NCI-H524 treated with DMSO at 0.1 percent for 48 hours (cell line): ENCODE data around the gene NNAT.
A peak's percentile ranks its signal among the peaks of the same experiment; 100 is the strongest.

Experiments
- DNase-seq: peaks from one replicate; lab custom pipeline; 2025; lab: John Stamatoyannopoulos, UW

Gene NNAT

DNA sequence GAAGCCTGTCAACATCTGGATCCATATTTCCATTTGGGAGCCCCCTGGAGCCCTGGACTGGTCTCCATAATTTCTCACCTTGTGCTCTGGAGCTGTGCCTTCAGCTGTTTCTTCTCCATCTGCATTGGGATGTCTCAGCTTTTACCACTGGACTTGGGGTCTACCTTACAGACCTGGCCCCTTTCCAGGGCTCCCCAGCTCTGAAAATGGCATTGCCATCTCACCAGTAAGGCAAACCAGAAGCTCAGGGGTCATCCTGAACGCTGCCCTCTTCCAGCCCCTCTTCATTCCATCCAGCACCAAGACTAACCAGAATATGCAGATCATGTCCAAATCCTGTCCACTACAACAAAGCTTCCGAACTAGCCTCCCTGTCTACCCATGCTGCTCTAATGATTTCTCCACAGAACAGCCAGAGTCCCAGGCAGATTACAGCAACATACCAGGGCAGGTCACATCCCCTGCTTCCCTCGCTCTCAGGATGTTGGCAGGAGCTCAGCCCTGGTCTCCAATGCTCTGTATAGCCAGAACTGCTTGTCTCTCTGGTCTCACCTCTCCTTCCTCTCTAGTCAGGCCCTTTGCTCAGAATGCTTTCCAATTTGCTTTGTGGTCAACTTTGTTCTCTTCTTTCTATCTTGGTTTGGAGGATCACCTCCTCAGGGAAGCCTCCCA is 17.7 kb upstream of the NNAT start:
- no peak for DNase-seq

DNA sequence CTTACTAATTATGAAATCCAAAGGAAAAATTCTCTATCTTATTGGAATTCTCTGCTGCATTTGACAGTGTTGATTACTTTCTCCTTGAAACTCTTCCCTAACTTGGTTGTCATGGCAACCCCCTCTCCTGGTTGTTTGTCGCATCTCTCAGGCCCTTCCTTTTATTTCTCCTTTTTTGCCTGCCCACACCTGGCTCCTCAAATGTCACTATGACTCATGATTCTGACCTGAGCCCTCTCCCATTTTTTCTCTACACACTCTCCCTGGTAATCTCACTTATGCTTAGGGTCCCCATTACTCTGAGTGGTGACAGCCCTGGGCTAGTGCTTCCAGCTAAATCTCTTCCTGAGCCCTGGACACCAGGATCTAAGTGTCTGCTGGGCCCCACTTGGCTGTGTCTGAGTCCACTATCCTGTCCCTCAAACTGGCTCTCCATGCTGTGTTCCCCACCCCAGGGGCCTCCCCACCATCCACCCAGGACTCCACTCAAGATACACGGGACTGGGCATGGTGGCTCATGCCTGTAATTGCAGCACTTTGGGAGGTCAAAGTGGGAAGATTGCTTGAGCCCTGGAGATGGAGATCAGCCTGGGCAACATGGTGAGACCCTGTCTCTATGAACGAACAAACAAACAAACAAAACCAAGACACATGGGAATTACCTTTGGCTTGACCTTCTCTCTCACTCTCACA is 16.5 kb upstream of the NNAT start:
- DNase-seq = no peak

DNA sequence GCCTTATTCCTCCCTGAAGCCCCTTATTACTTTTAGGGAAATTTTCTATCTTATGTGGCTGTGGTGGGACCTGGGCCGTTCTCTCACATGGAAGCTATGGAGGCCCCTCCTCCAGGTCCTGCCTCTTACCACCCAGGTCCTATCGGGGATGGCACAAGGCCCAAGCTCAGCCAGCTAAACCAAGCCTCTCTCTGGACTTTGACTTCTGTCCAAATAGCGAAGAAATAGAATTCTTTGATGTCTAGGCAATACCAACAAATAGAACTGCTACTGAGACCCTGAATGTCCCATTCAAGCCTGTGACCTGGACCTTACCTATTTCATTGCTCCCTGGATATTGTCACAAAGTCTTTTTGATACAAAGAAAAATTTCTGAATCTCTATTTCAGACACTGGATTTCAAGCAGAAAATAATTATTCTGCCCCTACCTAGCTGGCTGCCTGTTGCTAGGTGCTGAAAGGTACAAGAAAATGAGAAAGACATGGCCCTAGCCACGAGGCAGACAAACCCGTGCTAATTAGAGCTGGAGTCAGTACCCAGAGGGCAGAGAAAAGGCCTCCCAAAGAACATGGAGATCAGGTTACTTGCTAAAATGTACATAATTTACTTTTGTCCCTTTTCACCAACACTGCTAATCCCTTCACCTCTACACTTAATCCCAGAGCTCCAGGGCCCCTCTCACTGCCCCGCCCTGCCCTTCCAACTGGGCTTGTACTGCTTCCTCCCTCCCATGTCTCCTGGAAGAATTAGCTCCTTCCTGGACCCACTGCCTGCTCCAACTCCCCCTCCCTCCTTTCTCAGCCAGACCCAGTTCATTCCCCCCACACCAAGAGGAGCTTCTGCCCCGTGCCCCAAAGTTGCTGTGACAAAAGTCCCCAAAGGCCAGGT is 15.5 kb upstream of the NNAT start:
- DNase-seq = no peak

DNA sequence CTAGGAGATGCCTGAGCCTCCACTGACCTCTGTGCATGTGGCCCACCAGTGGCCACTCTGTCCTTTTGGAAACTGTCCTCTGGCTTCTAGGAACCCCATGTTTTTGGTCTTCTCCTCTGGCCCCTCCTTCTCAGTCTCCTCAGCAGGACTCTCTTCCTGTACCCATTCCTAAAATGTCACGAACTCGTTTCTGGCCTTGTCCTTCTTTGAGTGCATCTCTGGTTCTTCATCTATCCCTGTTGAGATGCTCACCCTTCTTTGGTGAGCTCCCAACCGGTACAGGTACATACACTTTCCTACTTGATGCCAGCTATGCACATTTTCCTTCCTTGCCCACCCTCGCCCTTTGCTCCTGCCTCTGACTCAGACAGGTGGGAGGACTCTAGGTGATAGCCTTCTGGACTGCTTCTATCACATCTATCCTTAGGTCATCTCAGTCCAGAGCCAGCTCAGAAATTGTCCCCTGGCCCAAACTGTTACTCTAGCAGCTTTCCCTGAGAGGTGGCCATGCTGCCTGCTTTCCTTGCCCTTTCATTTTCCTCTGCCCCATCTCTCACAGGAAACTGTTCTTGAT is 14.8 kb upstream of the NNAT start:
- no peak for DNase-seq

DNA sequence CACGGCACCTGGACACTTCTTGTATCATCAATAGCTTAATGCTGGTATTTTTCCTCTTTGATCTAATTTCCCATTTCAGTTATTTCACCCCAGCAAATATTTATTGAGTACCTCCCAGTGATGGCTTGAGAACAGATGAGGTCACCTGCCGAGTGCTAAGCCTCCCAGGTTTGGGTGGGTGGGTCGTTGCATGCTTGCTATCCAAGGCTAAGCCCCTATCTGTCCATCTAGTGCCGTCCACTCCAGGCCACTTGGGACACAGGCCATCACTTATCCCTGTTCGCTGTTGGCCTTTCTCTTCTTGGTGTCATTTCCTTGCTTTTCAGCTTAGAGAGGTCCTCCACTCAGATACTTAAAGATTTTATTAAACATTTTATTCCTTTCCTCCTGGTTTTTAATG is 10.8 kb upstream of the NNAT start:
- DNase-seq = no peak

DNA sequence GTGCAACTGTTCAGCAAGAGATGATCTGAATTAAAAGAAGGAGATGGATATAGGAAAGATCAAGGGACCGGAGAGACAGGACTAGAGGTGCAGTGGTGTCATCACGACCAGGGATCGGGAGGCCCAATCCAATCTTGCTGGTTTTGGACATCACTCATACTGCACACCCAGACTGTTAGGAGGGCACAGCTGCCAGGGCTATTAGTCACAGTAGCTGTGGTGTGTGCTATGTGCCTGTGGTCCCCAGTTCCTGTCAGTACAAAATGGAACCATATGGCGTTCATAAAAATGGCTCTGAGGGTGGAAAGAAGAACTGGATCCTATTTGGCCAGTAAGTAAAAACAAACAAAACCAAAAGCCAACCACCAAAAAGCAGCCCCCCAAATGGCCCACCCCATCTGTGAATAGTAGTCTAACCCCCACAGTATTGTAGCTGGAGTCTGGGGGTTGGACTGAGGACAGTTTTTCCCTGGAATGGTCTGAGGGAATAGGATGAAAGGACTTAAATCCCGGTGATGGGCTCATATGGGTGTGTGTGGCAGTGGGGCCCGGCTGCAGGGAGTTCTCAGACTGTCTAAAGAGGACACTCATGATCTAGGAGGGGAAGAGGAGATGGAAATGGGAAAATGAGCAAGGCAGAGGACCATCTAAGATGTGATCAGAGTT is 9.3 kb upstream of the NNAT start:
- DNase-seq = no peak

DNA sequence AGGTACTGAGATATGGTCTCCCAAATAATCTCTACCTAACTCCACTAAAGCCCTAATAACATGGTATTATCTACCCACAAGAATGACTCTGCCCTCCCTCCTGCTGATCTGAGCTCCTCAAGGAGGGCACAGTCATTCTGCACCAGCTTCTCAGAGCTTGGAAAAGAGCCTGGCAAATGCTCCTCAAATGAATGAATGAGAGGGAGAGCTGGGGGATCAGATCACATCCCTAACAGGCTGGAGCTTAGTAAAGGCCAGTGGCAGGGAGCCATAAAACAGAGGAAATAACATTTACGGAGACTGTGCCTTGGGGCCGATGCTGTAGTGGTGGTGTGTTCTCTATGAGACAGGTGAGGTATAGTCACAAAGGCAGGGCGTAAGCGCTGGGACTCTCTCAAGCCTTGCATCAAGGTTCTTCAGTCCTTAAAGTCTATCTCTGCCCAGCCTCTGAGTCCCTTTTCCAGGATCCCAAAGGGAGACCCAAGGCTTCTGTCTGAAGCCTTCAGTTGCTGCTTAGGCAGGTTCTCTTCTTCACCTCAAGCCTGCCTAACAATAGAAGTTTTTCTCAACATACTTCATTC is 7.2 kb upstream of the NNAT start:
- DNase-seq = no peak

DNA sequence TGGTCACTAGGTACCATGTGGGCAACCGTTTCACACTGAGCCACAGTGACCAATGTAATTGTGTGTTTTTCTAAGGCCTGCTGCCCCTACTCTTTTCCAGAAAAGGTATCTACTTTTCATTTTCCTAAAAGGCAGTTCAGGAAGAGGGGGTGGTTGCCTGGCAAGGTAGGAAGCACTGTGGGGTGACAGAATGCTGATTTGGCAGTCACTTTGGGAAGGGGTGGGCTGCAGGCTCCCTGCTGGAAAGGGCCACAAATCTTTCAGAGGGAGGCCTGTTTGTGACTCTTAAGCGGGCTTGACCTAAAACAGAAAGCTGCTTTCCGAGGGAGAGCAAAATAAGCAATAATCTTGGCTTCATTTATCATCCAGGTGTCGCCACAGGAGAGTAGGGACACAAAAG is 5.2 kb upstream of the NNAT start:
- no peak for DNase-seq

DNA sequence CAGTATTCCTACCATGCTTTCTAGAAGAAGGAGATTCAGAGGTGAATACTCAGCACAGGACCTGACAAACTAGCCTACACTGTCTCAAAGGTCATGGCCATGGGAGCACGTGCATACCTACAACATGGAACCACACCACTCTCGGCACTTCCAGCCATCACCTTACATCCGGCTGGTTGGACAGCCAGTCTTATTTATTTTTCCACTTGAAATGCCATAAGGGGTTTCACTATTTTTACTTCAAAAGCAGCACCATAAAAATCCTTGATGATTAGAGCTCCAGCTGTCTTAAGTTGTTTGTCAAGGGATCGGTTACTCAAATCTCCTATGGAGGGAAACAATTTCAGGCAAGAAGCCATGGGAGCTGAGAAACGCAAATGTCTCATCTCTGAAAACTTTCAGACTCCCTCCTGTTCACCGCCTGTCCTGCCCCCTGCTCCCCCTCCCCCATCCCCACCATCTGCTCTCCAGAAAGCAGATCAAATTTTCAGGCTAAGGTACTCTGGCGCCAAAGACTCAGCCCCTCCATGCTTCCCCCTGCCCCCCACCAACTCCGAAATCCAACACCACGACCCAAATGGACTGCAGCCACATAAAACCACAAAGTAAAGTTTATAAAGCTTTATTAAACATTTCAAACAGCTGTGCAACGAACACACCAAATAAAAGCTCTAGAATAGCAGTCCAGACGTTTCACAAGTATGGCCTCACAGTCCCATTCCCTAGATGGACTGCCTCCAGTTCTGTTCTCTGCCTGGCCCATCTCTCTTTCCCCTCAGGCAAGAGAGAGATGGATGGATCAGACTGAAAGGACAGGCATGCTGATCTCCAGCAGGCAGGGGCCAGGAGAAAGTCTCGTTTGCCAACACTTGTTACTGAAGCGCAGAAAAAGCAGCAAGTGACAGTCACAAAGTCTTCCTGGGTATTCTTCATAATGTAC is 4.0 kb upstream of the NNAT start:
- peak; percentile 99 for DNase-seq

DNA sequence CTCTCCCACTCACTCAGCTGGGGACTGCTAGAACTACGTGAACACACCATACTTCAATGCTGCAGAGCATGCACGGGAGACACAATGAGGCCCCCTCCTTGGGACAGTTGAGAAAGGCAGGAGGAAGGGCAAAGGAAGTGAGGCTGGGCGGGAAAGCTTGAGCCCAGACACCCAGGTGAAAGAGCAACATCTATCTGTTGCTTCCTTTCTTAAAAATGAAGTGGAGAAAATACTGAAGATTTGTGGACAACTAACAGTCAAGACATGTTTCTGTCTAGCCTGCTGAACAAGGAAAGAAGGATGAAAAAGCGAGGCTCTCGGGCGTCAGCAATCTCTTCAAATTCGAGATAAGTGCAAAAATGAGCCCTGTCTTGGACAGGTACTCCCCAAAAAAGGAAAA is 3.0 kb upstream of the NNAT start:
- DNase-seq = no peak

DNA sequence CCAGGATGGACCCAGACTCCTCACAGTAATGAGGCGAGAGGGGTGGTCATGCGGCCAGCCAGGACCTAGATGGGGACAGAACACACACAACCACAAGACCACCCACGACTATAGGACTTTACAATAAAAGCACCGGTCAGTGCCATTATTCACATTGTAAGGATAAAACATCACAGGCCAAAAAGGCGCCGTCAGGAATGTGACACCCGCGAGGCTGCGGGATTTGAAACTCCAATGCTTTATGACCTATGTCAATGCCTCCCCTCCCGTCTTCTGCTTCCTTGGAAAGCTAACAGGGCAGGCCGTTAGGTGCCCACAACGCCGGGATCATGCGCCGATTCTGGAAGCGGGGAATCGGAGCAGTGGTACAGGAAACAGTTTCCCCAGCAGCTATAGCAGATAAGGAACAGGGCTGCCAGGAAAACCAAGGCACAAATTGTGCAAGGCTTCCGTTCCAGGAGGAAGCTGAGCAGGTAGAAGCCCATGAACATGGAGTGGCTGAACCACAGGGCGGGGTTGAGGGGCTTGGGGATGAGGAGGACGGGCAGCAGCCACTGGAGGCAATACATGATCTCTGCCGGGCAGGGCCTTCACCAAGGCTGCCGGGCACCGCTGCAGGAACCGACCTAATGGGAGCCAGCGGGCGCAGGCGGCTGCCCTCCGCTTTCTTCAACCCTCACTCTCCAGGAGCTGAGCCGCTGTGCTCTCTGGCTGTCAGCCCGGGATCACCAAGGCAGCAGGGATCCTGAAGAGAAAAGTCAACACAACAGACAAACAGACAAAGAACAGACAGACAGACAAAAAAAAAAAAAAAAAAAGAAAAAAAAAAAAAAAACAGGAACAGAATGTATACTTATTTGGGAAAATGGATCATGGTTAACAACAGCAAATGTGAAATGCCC is 2.2 kb upstream of the NNAT start:
- DNase-seq = no peak

DNA sequence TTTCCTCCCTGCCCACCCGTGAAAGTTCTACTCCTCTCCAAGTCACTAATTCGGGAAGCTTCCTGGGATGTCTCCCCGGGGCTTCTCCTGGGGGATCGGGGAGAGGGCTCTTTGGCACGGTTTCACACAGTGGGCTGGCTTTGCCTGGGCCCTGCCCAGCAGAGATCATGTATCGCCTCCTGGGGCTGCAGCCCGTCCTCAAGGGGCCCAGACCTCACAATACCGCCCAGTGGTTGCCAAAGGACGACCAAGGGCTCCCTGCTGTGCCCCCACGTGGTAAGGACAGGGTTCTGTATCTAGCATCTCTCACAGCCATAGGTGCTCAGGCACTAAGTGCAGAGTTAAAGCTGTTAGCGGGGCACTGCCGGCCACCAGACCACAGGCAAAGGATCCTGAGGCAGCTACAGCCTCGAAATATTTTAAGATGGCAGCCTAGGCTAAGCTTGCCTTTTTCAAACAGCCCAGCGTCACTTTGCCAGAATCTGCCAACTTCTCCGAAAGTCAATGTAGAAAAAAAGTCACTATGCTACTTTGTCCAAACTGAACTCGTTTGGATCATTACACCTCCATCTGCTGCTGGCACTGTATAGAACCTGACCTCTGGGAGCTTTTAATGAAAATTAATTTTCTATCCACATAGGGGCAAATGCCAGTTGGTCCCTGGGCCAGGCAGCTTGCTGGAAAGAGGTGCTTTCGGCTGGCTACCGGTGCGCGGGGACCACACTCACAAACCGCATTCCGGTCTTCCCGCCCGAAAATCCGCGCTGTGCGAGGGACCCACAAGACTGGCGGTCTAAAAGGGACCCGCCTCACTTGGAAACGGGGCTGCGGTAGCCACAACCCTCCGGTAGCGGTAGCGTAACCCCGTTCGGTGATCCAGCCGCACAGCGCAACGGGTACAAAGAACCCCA is 1.3 kb upstream of the NNAT start:
- DNase-seq = peak; percentile 69

DNA sequence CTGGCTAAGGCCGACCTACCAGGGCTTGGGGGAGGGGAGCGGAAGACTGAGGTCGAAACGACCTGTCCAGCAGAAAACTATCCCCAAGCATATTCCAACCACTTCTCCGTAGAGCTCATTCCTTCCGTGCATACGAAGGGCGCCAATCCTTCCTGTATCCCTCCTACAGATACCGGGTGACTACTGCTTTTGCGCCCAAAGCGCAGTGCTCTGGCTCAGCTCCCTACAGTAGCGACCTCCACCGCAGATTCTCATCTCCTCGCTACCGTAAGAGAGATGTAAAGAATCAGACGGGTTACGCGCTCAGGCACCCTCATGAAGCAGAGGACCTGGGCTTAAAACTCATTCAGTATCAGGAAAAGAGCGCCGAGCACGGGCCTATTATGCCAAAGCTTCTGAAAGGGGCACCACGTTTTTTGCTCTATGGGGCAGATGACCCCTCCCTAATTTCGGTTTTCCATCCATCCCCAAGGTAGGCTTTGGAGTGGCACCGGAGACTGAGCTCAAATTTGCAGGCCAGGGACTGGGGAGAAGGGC is 563 bp upstream of the NNAT start:
- no peak for DNase-seq

DNA sequence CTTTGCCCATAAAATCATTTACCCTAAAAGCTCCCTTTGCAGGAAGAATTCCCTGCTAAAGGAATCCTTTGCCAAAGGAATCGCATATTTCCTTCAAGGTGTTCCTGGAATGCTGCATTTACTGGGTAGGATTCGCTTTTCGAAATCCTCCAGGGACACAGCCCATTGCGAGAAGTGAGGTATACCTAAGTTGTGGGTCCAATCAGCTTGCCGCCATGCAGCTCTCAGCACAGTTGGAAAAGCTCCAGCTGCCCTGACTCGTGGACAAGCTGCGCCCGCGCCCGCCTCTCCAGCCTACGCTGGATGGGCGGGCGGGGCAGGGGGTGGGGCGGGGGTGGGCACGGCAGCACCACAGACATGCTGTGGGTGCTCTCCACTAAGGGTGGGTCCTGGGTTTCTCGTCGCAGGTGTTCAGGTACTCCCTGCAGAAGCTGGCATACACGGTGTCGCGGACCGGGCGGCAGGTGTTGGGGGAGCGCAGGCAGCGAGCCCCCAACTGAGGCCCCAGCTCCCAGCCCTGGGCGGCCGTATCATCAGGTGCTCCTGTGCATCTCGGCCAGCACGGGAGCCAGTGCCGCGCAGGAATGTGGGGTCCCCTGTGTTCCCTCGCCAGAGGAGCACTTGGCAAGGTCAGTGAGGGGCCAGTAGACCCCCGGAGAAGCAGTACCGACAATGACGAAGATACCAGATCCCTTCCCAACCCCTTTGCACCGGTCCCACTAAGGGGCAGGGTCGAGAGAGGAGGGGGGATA is 1.4 kb downstream of the NNAT start:
- no peak for DNase-seq

DNA sequence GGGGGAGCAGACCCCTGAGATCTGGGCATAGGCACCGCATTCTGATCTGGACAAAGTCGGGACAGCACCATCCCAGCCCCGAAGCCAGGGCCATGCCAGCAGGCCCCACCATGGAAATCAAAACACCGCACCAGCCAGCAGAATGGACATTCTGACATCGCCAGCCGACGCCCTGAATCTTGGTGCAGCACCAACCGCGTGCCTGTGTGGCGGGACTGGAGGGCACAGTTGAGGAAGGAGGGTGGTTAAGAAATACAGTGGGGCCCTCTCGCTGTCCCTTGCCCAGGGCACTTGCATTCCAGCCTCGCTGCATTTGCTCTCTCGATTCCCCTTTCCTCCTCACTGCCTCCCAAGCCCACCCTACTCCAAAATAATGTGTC is 2.0 kb downstream of the NNAT start:
- DNase-seq = no peak

DNA sequence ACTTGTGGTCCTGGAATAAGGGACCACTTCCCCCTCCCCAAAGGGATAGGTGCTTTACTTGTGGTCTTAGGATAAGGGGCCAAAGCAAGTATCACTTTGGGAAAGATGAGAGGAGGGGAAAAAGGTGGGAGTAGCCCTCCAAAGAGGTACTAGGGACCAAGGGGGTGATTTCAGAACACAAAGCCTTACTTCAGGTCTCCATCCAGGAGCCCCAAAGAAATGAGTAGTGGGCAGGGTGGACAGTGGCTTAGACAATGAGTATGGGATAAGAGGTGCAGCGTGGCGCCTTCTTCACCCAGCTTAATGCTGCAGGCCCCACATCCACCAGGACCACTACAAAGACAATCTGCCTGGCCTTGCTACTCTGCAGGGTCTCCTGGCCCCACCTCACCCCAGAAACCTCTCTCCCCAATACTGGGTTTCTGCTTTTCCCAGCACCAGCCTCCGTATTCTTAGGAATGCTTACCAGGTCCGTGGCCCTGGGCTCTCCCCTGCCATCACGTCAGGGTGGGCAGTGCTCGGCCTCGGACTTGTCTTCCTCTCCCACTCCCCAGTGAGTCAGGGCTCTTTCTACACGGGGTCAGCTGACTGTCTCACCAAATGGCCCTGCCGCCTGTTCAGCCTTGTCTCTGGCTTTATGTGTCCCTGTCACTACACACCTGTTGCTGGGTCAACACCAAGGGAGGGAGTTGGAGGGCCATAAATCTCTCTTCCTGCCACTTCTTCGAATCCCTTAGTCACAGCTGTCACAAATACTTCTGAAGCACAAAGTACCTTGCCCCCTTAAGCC is 3.1 kb downstream of the NNAT start:
- DNase-seq = peak; percentile 98
